ACC112 (cell line): ENCODE measurements around the gene COMMD7.

ENCODE experiments used
- H2AFZ ChIP-seq: fragments of 200-600 bp; sonication (generic); one replicate; pipeline ENCODE4 v1.6.0; 2017; ENCODE audit warnings: antibody characterized with exemption, low read length; ENCODE audit not compliant: unreplicated experiment
- H3K27ac ChIP-seq: fragments of 200-600 bp; sonication (generic); 2 replicates; pipeline ENCODE4 v1.5.1; 2014; ENCODE audit warnings: low read depth, mild to moderate bottlenecking, antibody characterized with exemption, low read length, moderate library complexity
- H3K27me3 ChIP-seq: fragments of 200-600 bp; sonication (generic); 2 replicates; pipeline ENCODE4 v1.6.1; 2014; ENCODE audit warnings: mild to moderate bottlenecking, antibody characterized with exemption, low read length, moderate library complexity, mixed read lengths; ENCODE audit not compliant: insufficient read depth
- H3K36me3 ChIP-seq: fragments of 200-600 bp; sonication (generic); 2 replicates; pipeline ENCODE4 v1.6.1; 2016; ENCODE audit warnings: mild to moderate bottlenecking, antibody characterized with exemption, low read length, moderate library complexity, mixed read lengths; ENCODE audit not compliant: insufficient read depth
- H3K4me1 ChIP-seq: fragments of 200-600 bp; sonication (generic); one replicate; pipeline ENCODE4 v1.6.1; 2016; ENCODE audit warnings: low read length, mixed read lengths; ENCODE audit not compliant: insufficient read depth, unreplicated experiment, control insufficient read depth
- H3K4me3 ChIP-seq: fragments of 200-600 bp; sonication (generic); 2 replicates; pipeline ENCODE4 v1.5.1; 2014; ENCODE audit warnings: mild to moderate bottlenecking, low read depth, low read length
- H3K79me2 ChIP-seq: fragments of 200-600 bp; sonication (generic); one replicate; pipeline ENCODE4 v1.6.0; 2016; ENCODE audit warnings: low read length; ENCODE audit not compliant: control insufficient read depth, unreplicated experiment, insufficient read depth

The COMMD7 gene

GRCh38 chr20:32686530-32687179 is 56.6 kb downstream of the COMMD7 start:
- Histone ChIP-seq H3K4me3 (no peak overlapping the region), H3K79me2 (no peaks in the 10 kb centered on the region), H3K4me1 (peaks cover 8% of the 10 kb centered on the region), H3K27me3 (no peaks in the 10 kb centered on the region), H2AFZ (no peak overlapping the region), H3K27ac (peak overlapping the region; percentile 77; the same call in 1 of the 2 replicates), H3K36me3 (no peaks in the 10 kb centered on the region)

DNA sequence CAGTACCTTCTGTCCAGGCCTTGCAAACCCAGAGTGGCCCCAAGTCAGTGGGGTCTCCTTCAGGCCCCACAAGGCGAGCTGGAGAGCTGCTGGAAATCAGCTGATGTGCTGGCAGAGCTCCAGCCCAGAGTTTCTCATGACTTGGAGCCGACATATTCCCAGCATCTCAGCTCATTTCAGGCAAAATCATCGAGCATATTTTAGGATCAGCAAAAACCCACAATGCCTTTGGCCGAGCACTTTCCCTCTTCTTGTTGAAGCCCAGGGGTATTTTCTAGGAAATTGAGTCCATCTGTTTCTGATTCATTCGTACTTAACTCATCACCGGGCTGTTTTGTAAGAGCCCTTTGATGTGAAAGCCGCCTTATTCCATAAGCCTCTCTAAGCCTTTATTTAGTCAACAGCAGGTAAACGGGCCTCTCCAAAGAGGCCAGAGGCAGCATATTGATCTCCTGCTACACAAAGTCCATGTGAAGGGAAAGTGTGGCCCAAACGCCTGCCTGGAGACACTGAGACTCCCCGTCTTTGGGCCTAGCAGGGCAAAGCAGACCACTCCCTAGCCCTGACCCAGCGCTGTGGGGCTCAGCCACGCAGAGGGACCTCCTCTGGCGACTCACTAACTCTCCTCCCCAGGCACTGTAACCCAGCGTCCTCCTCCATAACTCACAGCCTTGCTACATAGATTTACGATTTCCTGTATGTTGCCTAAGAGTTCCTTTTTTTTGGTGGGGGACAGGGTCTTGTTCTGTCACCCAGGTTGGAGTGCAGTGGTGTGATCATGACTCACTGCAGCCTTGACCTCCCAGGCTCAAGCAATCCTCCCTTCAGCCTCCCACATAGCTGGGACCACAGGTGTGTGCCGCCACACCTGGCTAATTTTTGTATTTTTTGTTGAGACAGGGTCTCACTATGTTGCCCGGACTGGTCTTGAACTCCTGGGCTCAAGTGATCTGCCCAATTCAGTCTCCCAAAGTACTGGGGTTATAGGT is 57.4 kb downstream of the COMMD7 start:
- H3K4me3 ChIP-seq: no peak overlapping the region
- no peaks in the 10 kb centered on the region for H3K36me3 ChIP-seq
- no peaks in the 10 kb centered on the region for H3K27me3 ChIP-seq
- peak overlapping the region; percentile 35 for H2AFZ ChIP-seq
- peak overlapping the region; percentile 77 for H3K27ac ChIP-seq
- H3K4me1 ChIP-seq: peaks cover 8% of the 10 kb centered on the region
- no peaks in the 10 kb centered on the region for H3K79me2 ChIP-seq

- Histone ChIP-seq H3K4me3 (no peak overlapping the region), H3K36me3 (no peaks in the 10 kb centered on the region), H3K79me2 (no peaks in the 10 kb centered on the region), H3K4me1 (peaks cover 8% of the 10 kb centered on the region), H3K27ac (no peak overlapping the region), H3K27me3 (no peaks in the 10 kb centered on the region), H2AFZ (no peak overlapping the region)
Measured at GRCh38 chr20:32682508-32682987, 60.7 kb downstream of the COMMD7 start.

- no peak overlapping the region for H3K4me3 ChIP-seq
- peaks cover 8% of the 10 kb centered on the region for H3K4me1 ChIP-seq
- H3K36me3 ChIP-seq: no peaks in the 10 kb centered on the region
- H3K79me2 ChIP-seq: no peaks in the 10 kb centered on the region
- H2AFZ ChIP-seq: no peak overlapping the region
- H3K27me3 ChIP-seq: no peaks in the 10 kb centered on the region
- no peak overlapping the region for H3K27ac ChIP-seq
Measured at GRCh38 chr20:32681175-32682084, 61.8 kb downstream of the COMMD7 start.

GRCh38 chr20:32680544-32681174 is 62.6 kb downstream of the COMMD7 start:
- Histone ChIP-seq H3K4me1 (peaks cover 3% of the 10 kb centered on the region), H3K79me2 (no peaks in the 10 kb centered on the region), H3K27ac (no peak overlapping the region), H2AFZ (no peak overlapping the region), H3K4me3 (no peak overlapping the region), H3K27me3 (no peaks in the 10 kb centered on the region), H3K36me3 (no peaks in the 10 kb centered on the region)

- Histone ChIP-seq H3K27ac (no peak overlapping the region), H2AFZ (no peak overlapping the region)
Measured at GRCh38 chr20:32678948-32679347, 64.3 kb downstream of the COMMD7 start.

GRCh38 chr20:32675223-32675975 is 67.9 kb downstream of the COMMD7 start:
- H3K27ac ChIP-seq: no peak overlapping the region
- no peak overlapping the region for H3K4me3 ChIP-seq
- H3K79me2 ChIP-seq: no peaks in the 10 kb centered on the region
- H2AFZ ChIP-seq: no peak overlapping the region
- H3K27me3 ChIP-seq: no peaks in the 10 kb centered on the region
- no peaks in the 10 kb centered on the region for H3K4me1 ChIP-seq
- H3K36me3 ChIP-seq: no peaks in the 10 kb centered on the region

More at GRCh38 chr20:32678948-32679347, 64.3 kb downstream of the COMMD7 start:
- Histone ChIP-seq H3K27me3 (no peaks in the 10 kb centered on the region), H3K79me2 (no peaks in the 10 kb centered on the region), H3K4me1 (no peaks in the 10 kb centered on the region), H3K36me3 (no peaks in the 10 kb centered on the region), H3K4me3 (no peak overlapping the region)

DNA sequence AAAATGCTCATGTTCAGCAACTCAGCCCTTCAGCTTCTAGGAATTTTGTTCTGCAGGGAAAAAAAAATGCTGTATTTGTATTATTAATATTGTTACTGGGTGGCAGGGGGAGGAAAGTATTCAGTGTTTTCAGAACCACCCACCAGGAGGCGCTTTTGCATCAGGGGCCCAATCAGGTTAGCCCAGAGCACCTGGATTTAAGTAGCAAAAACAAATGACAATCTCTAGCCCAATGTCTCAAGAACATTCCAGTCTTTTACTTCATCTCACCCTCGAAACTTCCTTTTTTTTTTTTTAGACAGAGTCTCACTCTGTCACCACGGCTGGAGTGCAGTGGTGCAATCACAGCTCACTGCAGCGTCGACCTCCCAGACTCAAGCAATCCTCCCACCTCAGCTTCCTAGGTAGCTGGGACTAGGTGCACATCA is 68.9 kb downstream of the COMMD7 start:
- no peaks in the 10 kb centered on the region for H3K4me1 ChIP-seq
- no peaks in the 10 kb centered on the region for H3K79me2 ChIP-seq
- no peaks in the 10 kb centered on the region for H3K27me3 ChIP-seq
- no peaks in the 10 kb centered on the region for H3K36me3 ChIP-seq
- H3K4me3 ChIP-seq: no peak overlapping the region
- no peak overlapping the region for H2AFZ ChIP-seq
- H3K27ac ChIP-seq: no peak overlapping the region

GRCh38 chr20:32672982-32673851 is 70.0 kb downstream of the COMMD7 start:
- Histone ChIP-seq H2AFZ (no peak overlapping the region), H3K4me3 (no peak overlapping the region), H3K36me3 (no peaks in the 10 kb centered on the region), H3K27ac (no peak overlapping the region), H3K27me3 (no peaks in the 10 kb centered on the region), H3K79me2 (no peaks in the 10 kb centered on the region), H3K4me1 (no peaks in the 10 kb centered on the region)
